DOHH2 (cell line): Measurements from ENCODE around the gene TACC2.

Experiments used
- H3F3A ChIP-seq: fragments of 200-600 bp; sonication (generic), shearing (Covaris generic); 2 replicates; pipeline ENCODE4 v1.6.0; 2016; ENCODE audit warnings: antibody characterized with exemption, mild to moderate bottlenecking; ENCODE audit not compliant: control insufficient read depth, insufficient read depth
- H3K27ac ChIP-seq: fragments of 200-600 bp; sonication (generic); 2 replicates; pipeline ENCODE4 v1.5.1; 2014; ENCODE audit warnings: low read depth, mild to moderate bottlenecking, low read length, moderate library complexity
- H3K27me3 ChIP-seq: fragments of 200-600 bp; sonication (generic); 2 replicates; pipeline ENCODE4 v1.6.1; 2014; ENCODE audit warnings: mild to moderate bottlenecking, low read length, mixed read lengths; ENCODE audit not compliant: control insufficient read depth
- H3K36me3 ChIP-seq: fragments of 200-600 bp; sonication (generic); 2 replicates; pipeline ENCODE4 v1.6.1; 2014; ENCODE audit warnings: mild to moderate bottlenecking, low read length, moderate library complexity, mixed read lengths; ENCODE audit not compliant: control insufficient read depth
- H3K4me1 ChIP-seq: fragments of 200-600 bp; sonication (generic); 2 replicates; pipeline ENCODE4 v1.6.1; 2014; ENCODE audit warnings: mild to moderate bottlenecking, low read length, mixed read lengths; ENCODE audit not compliant: control insufficient read depth
- H3K4me2 ChIP-seq: fragments of 200-600 bp; sonication (generic); 2 replicates; pipeline ENCODE4 v1.6.0; 2014; ENCODE audit warnings: mild to moderate bottlenecking, low read length, moderate library complexity
- H3K4me3 ChIP-seq: fragments of 200-600 bp; sonication (generic); 2 replicates; pipeline ENCODE4 v1.5.1; 2014; ENCODE audit warnings: mild to moderate bottlenecking, low read length, mixed read lengths
- H3K79me2 ChIP-seq: fragments of 200-600 bp; sonication (generic); 2 replicates; pipeline ENCODE4 v1.6.1; 2014; ENCODE audit warnings: mild to moderate bottlenecking, low read length, mixed read lengths; ENCODE audit not compliant: control insufficient read depth
- H3K9me2 ChIP-seq: fragments of 200-600 bp; sonication (generic); replicated peaks from 2 replicates; pipeline ENCODE4 v1.6.1; 2014; ENCODE audit warnings: mild to moderate bottlenecking, low read length, mixed read lengths; ENCODE audit not compliant: control insufficient read depth
- H3K9me3 ChIP-seq: fragments of 200-600 bp; sonication (generic); 2 replicates; pipeline ENCODE4 v1.6.1; 2014; ENCODE audit warnings: antibody characterized with exemption, low read length, mixed read lengths; ENCODE audit not compliant: control insufficient read depth, insufficient read depth
- H4K20me1 ChIP-seq: fragments of 200-600 bp; sonication (generic); 2 replicates; pipeline ENCODE4 v1.6.0; 2014; ENCODE audit warnings: low read depth, mild to moderate bottlenecking, antibody characterized with exemption, low read length, moderate library complexity; ENCODE audit not compliant: control insufficient read depth, insufficient read depth
- CTCF ChIP-seq: fragments of 200-600 bp; sonication (generic); IDR thresholded peaks from one replicate; pipeline ENCODE4 v1.5.1; 2014; ENCODE audit warnings: antibody characterized with exemption, mild to moderate bottlenecking, low read depth, low read length; ENCODE audit not compliant: poor library complexity, severe bottlenecking
- EZH2phosphoT487 ChIP-seq: fragments of 200-600 bp; sonication (generic); IDR thresholded peaks from 2 replicates; pipeline ENCODE4 v1.6.1; 2017; ENCODE audit warnings: borderline replicate concordance, mild to moderate bottlenecking, antibody characterized with exemption, low read length, moderate library complexity, mixed read lengths

The TACC2 gene

GRCh38 chr10:122207163-122207562 is 218.2 kb downstream of the TACC2 start:
- Histone ChIP-seq H3K27ac (no peak overlapping the region), H3F3A (no peaks in the 10 kb centered on the region), H3K9me3 (no peaks in the 10 kb centered on the region), H3K79me2 (no peaks in the 10 kb centered on the region), H3K4me2 (no peak overlapping the region), H3K4me1 (no peaks in the 10 kb centered on the region), H3K36me3 (no peaks in the 10 kb centered on the region), H3K4me3 (no peak overlapping the region), H4K20me1 (no peaks in the 10 kb centered on the region), H3K9me2 (no peaks in the 10 kb centered on the region), H3K27me3 (no peaks in the 10 kb centered on the region)
- TF ChIP-seq CTCF (no peak), EZH2phosphoT487 (no peak)

GRCh38 chr10:122207596-122207995 is 218.6 kb downstream of the TACC2 start:
- Histone ChIP-seq H3F3A (no peaks in the 10 kb centered on the region), H4K20me1 (no peaks in the 10 kb centered on the region), H3K36me3 (no peaks in the 10 kb centered on the region), H3K9me3 (no peaks in the 10 kb centered on the region), H3K27me3 (no peaks in the 10 kb centered on the region), H3K4me3 (no peak overlapping the region), H3K79me2 (no peaks in the 10 kb centered on the region), H3K27ac (no peak overlapping the region), H3K4me2 (no peak overlapping the region), H3K9me2 (no peaks in the 10 kb centered on the region), H3K4me1 (no peaks in the 10 kb centered on the region)
- no peak for TF ChIP-seq CTCF
- no peak for TF ChIP-seq EZH2phosphoT487

DNA sequence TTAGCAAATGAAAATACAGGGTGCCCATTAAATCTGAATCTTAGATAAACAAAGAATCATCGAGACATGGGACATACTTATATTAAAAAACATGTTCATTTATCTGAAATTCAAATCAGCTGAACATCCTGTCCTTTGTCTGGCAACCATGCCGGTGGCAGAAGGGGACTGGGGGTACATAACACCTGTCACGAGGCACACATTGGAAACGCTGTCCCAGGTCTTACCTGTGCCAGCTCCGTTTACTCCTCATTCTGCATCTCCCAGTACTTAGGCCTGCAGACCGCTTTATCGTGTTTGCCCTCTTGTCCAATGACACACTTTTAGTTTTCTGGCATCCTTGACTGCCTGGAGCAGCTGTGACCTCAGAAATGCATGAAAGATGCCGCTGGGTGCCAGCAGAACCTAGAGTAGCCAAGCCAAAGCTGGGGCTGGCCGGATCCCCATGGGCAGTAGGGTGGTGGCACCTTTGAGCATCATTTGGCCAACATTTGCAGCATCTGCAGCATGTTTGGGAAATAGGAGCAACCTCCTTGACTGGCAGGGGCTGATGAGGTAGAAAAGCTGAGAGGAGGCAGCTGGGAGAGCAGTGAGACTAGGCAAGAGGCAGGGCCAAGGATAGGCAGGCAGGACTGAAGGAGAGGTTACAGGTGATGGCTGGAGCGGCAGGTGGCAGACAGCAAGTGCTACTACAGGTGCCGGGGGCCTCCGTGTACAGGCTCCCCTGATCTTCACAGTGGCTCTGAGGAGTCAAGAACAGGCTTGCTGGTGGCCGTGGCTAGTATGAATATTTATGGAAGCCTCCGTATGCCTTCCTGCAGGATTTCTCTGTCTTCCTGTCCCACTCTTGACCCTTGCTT is 219.8 kb downstream of the TACC2 start:
- Histone ChIP-seq H3K9me2 (no peaks in the 10 kb centered on the region), H3K4me3 (no peak overlapping the region), H3K27ac (no peak overlapping the region), H3F3A (no peaks in the 10 kb centered on the region), H4K20me1 (no peaks in the 10 kb centered on the region), H3K4me2 (no peak overlapping the region), H3K4me1 (no peaks in the 10 kb centered on the region), H3K79me2 (no peaks in the 10 kb centered on the region), H3K27me3 (no peaks in the 10 kb centered on the region), H3K36me3 (no peaks in the 10 kb centered on the region), H3K9me3 (no peaks in the 10 kb centered on the region)
- TF ChIP-seq EZH2phosphoT487 (no peak), CTCF (no peak)
